NCI-H1092 treated with DMSO at 0.1 percent for 48 hours (cell line): Measurements from ENCODE around the gene PTPN20.

Experiments used
- DNase-seq: peaks from one replicate; lab custom pipeline; 2025; lab: John Stamatoyannopoulos, UW

PTPN20 gene

DNA sequence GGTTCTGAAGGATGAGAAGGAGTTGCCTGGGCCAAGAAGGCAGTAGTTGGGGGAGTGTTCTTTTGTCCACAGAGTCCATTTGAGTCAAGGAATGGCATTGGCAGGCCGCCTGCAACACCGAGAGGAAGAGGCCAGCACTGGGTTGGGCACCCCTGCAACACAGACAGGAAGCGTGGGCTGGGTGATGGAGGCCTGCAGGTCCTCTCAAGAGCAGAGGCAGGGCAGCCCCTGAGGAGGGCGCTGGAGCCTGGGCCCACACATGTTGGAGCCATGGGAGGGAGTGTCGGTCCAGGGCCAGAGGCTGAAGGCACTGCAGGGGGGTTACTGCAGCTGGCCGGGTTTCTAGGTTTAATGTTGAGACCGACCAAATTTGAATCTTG is 137.3 kb downstream of the PTPN20 start:
- no peak for DNase-seq

DNA sequence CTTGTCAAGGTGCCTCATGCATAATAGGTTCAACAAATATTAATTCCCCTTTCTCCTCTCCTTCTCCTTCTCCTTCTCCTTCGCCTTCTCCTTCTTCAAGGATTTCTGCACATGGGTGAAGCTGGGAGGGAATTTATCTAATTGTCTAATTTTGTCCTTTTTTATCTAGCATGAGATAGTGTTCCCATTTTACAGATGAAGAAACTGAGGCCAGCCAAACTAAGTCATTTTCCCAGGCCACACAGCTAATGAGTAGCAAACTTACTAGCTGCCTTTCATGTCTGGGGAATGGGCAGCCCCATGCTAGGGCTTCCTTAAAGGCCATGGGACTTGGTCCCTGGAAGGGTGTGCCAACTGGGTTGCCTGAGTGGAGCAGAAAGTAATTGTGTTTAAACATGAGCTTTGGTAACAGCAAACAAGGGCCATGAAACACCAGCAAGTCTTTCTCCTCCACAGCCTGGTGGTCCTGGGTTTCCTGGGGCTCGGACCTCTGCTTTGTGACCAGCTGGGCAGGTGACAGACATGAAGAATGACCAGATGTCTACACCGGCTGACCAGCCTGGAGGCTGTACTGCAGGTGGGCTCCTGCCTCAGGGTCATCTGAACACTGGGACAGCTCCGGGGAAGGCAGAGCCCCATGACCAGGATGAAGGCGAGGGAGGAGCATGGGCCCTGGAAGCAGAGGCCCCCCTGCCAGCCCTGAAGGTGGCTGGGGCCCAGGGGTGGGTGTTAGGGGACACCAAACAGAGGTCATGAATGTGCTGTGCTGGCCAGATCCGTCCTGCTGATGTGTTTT is 138.0 kb downstream of the PTPN20 start:
- no peak for DNase-seq

DNA sequence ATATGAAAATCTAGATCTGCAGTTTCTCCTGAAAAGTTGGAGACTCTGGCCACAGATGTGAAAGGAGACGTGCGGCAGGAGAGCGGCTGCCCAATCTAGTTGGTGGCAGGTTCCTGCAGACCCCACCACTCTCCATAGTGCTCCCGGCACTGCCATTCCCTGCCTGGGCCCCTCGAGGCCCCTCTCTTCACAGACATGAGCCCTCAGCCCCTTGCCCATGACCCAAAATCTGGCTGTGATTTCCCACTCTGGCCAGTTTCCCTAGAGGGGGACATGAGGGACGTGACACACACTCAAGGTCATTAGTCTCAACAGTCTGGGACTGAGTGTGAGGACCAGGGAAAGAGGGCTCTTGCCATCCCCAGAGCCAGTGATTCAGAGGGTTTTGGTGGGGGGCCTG is 138.7 kb downstream of the PTPN20 start:
- DNase-seq, result no peak

DNA sequence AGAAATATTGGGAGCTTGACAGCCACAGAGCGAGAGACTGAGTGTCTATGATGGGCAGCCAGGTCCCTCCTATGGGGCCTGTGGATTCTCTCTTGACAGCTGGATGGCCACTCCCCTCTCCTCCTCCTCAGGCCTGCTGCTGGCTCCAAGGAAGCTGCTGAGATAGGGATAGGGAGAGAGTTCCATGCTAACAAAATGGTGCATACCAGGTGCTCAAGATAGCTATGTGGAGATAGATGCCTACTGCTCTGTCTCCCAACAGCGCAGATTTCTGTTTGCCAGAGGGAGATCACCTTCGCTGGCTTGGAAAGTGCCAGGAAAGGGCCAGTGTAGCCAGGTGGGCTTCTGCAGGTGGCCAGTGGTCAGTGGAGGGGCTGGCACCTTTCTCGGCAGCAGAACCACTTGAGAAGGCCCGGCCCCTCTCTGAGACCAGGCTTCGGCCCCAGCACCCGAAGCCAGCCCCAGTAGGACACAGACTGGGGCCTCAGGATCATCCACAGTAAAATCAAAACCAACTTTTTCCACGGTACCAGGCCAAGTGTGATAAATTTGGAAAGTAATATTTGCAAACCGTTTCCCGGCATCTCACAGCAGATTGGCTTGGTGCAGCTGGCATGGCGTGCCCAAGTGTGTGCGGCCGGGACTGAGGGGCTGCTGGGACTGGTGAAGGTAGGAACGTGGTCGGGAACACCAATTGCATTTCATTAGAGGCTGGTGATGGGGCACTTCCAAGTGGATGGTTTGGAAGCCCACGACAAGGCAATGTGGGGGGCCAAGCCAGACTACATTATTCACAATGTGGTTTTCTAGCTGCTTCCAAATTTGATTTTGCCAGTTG is 139.6 kb downstream of the PTPN20 start:
- DNase-seq, result no peak

- DNase-seq, result no peak
Observed at GRCh38 chr10:47051741-47052238, 140.6 kb downstream of the PTPN20 start.
